Stimulated activated CD8-positive, alpha-beta memory T cell treated with anti-CD3 and anti-CD28 coated beads, Interleukin-4, amount 100 ng/mL, for 24 hours (primary cell): ENCODE data around the gene PCDH12.
"Not testable (repeated sequence)": the region's sequence is repeated elsewhere in the genome, so short reads cannot be mapped to it uniquely, and the experiment has no call there.

ENCODE experiments used
- DNase-seq: peaks from one replicate; pipeline ENCODE4 v3.0.0-alpha.2; 2020; ENCODE audit warnings: low read depth

The PCDH12 gene

GRCh38 chr5:141940695-141941271 lies 17.2 kb downstream of the PCDH12 start:
- DNase-seq = no peak

- no peak for DNase-seq
These were observed 22.5 kb downstream of the PCDH12 start for GRCh38 chr5:141935538-141935937.

GRCh38 chr5:141934099-141934844 lies 23.7 kb downstream of the PCDH12 start:
- DNase-seq = no peak

GRCh38 chr5:141933151-141933550 lies 24.9 kb downstream of the PCDH12 start:
- no peak for DNase-seq

- DNase-seq = no peak
These were observed 26.3 kb downstream of the PCDH12 start for GRCh38 chr5:141931694-141932093.

- DNase-seq = no peak
These were observed 28.5 kb downstream of the PCDH12 start for GRCh38 chr5:141929398-141930058.

GRCh38 chr5:141928051-141928450 lies 30.0 kb downstream of the PCDH12 start:
- no peak for DNase-seq

GRCh38 chr5:141926434-141926833 lies 31.6 kb downstream of the PCDH12 start:
- DNase-seq = no peak

GRCh38 chr5:141923448-141924313 lies 34.3 kb downstream of the PCDH12 start, which contains the start of gene DELE1:
TSS of gene DELE1 (plus strand) at chr5:141923871. CDS start at chr5:141923942, 71 bp downstream.
- DNase-seq = peak; percentile 86

GRCh38 chr5:141922827-141923447 lies 35.1 kb downstream of the PCDH12 start:
- DNase-seq = not testable (repeated sequence)

- DNase-seq = no peak
These were observed 37.2 kb downstream of the PCDH12 start for GRCh38 chr5:141920771-141921170.

- no peak for DNase-seq
These were observed 38.5 kb downstream of the PCDH12 start for GRCh38 chr5:141919218-141920119.

GRCh38 chr5:141917760-141918159 lies 40.2 kb downstream of the PCDH12 start:
- DNase-seq = no peak

GRCh38 chr5:141916522-141916921 lies 41.5 kb downstream of the PCDH12 start:
- no peak for DNase-seq

GRCh38 chr5:141915881-141916336 lies 42.1 kb downstream of the PCDH12 start:
- DNase-seq = no peak

- no peak for DNase-seq
These were observed 43.2 kb downstream of the PCDH12 start for GRCh38 chr5:141914797-141915196.

GRCh38 chr5:141914199-141914743 lies 43.7 kb downstream of the PCDH12 start:
- no peak for DNase-seq

GRCh38 chr5:141913560-141914198 lies 44.3 kb downstream of the PCDH12 start:
- DNase-seq = no peak

GRCh38 chr5:141910271-141910673 lies 47.7 kb downstream of the PCDH12 start:
- no peak for DNase-seq

GRCh38 chr5:141909212-141909611 lies 48.8 kb downstream of the PCDH12 start:
- no peak for DNase-seq
